GM20000 (cell line): ENCODE data around the gene VPS45.
"Not testable (repeated sequence)": the region's sequence is repeated elsewhere in the genome, so short reads cannot be mapped to it uniquely, and the experiment has no call there.

ENCODE experiments used
- DNase-seq: peaks from one replicate; pipeline ENCODE4 v3.0.0; 2012; ENCODE audit warnings: low spot score
- CTCF ChIP-seq: IDR thresholded peaks from 2 replicates; pipeline ENCODE4 v1.5.1; 2012; ENCODE audit warnings: mild to moderate bottlenecking, control low read depth; ENCODE audit errors: extremely low read depth, missing control alignments

Gene VPS45

GRCh38 chr1:150144606-150145005, 77.0 kb downstream of the VPS45 start:
- TF ChIP-seq CTCF, result no peak

GRCh38 chr1:150146016-150146415, 78.4 kb downstream of the VPS45 start:
- DNase-seq, result not testable (repeated sequence)

More at GRCh38 chr1:150144606-150145005, 77.0 kb downstream of the VPS45 start:
- DNase-seq, result no peak

- TF ChIP-seq CTCF, result no peak
- DNase-seq, result peak; percentile 6
Measured at GRCh38 chr1:150146849-150147542, 79.4 kb downstream of the VPS45 start.

GRCh38 chr1:150148837-150149270, 81.3 kb downstream of the VPS45 start:
- no peak for TF ChIP-seq CTCF
- DNase-seq, result peak; percentile 45

- peak; percentile 92 for DNase-seq
- no peak for TF ChIP-seq CTCF
Measured at GRCh38 chr1:150149271-150150132, 81.9 kb downstream of the VPS45 start, which contains the start of gene PLEKHO1. TSS of gene PLEKHO1 (plus strand) at chr1:150149916. CDS start at chr1:150150258, 342 bp downstream.

GRCh38 chr1:150150133-150151021, 82.8 kb downstream of the VPS45 start:
- no peak for TF ChIP-seq CTCF
- DNase-seq, result no peak
